Astrocyte (in vitro differentiated cells and primary cell): ENCODE results near the gene LRRC4C. TPM values are rescaled to one million over a fixed set of nuclear protein-coding genes. Genes with fewer than 3 reads are reported as not detected.

Experiments used
- DNase-seq: peaks from one replicate; pipeline ENCODE4 v3.0.0-alpha.2; 2010; ENCODE audit warnings: low read depth
- FAIRE-seq: peaks from 2 replicates; lab custom pipeline; 2011; peaks lifted over from hg19 to GRCh38; lab: Jason Lieb, UNC
- H2AFZ ChIP-seq: 2 replicates; pipeline ENCODE4 v1.6.0; 2012; ENCODE audit warnings: low read depth, low read length, inconsistent platforms
- H3K27ac ChIP-seq: 2 replicates; pipeline ENCODE4 v1.5.1; 2011; ENCODE audit warnings: low read depth, low read length, inconsistent platforms
- H3K27me3 ChIP-seq: 2 replicates; pipeline ENCODE4 v1.6.0; 2011; ENCODE audit warnings: low read length, inconsistent platforms; ENCODE audit not compliant: insufficient read depth
- H3K36me3 ChIP-seq: 2 replicates; pipeline ENCODE4 v1.5.1; 2011; ENCODE audit warnings: low read length, inconsistent platforms; ENCODE audit not compliant: insufficient read depth
- H3K4me1 ChIP-seq: 2 replicates; pipeline ENCODE4 v1.5.1; 2011; ENCODE audit warnings: low read length, inconsistent platforms; ENCODE audit not compliant: insufficient read depth
- H3K4me2 ChIP-seq: 2 replicates; pipeline ENCODE4 v1.6.0; 2012; ENCODE audit warnings: low read length, inconsistent platforms
- H3K4me3 ChIP-seq: 2 replicates; pipeline ENCODE4 v1.5.1; 2011; ENCODE audit warnings: low read depth, mild to moderate bottlenecking, low read length, inconsistent platforms; ENCODE audit not compliant: insufficient read depth
- H3K79me2 ChIP-seq: 2 replicates; pipeline ENCODE4 v1.6.0; 2012; ENCODE audit warnings: mild to moderate bottlenecking, low read length, inconsistent platforms; ENCODE audit not compliant: insufficient read depth
- H3K9ac ChIP-seq: 2 replicates; pipeline ENCODE4 v1.6.0; 2012; ENCODE audit warnings: mild to moderate bottlenecking, low read length, inconsistent platforms
- H3K9me3 ChIP-seq: 2 replicates; pipeline ENCODE4 v1.5.1; 2012; ENCODE audit warnings: low read depth, mild to moderate bottlenecking, low read length, inconsistent platforms; ENCODE audit not compliant: insufficient read depth
- H4K20me1 ChIP-seq: 2 replicates; pipeline ENCODE4 v1.6.0; 2012; ENCODE audit warnings: low read length, inconsistent platforms; ENCODE audit not compliant: insufficient read depth
- H3K27ac Mint-ChIP-seq: one replicate; pipeline ENCODE4 v1.8.0; 2021; ENCODE audit warnings: mild to moderate bottlenecking, mixed read lengths; ENCODE audit not compliant: unreplicated experiment
- H3K27me3 Mint-ChIP-seq: one replicate; pipeline ENCODE4 v1.8.0; 2021; ENCODE audit warnings: low read depth, mixed read lengths; ENCODE audit not compliant: unreplicated experiment
- H3K36me3 Mint-ChIP-seq: one replicate; pipeline ENCODE4 v1.8.0; 2021; ENCODE audit warnings: low read depth, mixed read lengths; ENCODE audit not compliant: unreplicated experiment
- H3K4me1 Mint-ChIP-seq: one replicate; pipeline ENCODE4 v1.8.0; 2021; ENCODE audit warnings: low read depth, mixed read lengths; ENCODE audit not compliant: unreplicated experiment
- H3K4me3 Mint-ChIP-seq: one replicate; pipeline ENCODE4 v1.8.0; 2021; ENCODE audit warnings: mild to moderate bottlenecking, moderate library complexity, mixed read lengths; ENCODE audit not compliant: unreplicated experiment
- H3K9me3 Mint-ChIP-seq: one replicate; pipeline ENCODE4 v1.8.0; 2021; ENCODE audit warnings: mild to moderate bottlenecking, mixed read lengths; ENCODE audit not compliant: unreplicated experiment
- EZH2 ChIP-seq: IDR thresholded peaks from 2 replicates; pipeline ENCODE4 v1.6.1; 2012; ENCODE audit warnings: mild to moderate bottlenecking, low read length, inconsistent platforms; ENCODE audit not compliant: insufficient read depth
- total RNA-seq: library from RNA; stranded (reverse); gene quantifications from 2 replicates; pipeline ENCODE4 v1.2.1, GENCODE V29; 2021
- TF ChIP-seq, protein P1 (sequence below): IDR thresholded peaks from 2 replicates; pipeline ENCODE4 v1.5.1; 2011; ENCODE audit warnings: low read depth, mild to moderate bottlenecking, inconsistent platforms, low read length, moderate library complexity; ENCODE audit not compliant: insufficient read depth

LRRC4C gene
- total RNA-seq, 1 donor from 2014 or later, result 9.0 TPM

DNA sequence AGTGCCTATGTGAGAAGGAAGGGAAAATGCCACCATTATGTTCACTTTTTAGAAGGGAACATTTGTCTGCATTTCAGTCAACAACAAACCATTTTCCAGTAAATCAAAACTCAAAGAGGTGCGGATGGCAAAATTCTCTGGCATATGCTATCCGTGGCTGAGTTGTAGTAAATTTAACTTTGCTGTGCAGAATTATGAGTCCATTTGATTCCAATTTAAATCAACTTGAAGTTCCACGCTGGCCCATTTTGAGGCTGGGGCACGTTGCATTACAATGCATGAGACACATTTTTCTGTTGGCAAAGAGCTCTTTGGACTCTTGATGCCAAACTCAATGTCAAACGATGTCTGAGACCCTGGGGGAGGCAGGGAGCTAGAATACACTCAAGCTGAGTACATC, 211.8 kb downstream of the LRRC4C start:
- DNase-seq, result no peak
- Histone ChIP-seq H3K4me1 (no peaks in the 10 kb centered on the region), H3K9ac (no peak overlapping the region), H3K79me2 (no peaks in the 10 kb centered on the region), H3K4me2 (no peak overlapping the region), H3K4me3 (no peak overlapping the region), H3K36me3 (no peaks in the 10 kb centered on the region), H2AFZ (no peak overlapping the region), H4K20me1 (no peaks in the 10 kb centered on the region), H3K9me3 (no peaks in the 10 kb centered on the region), H3K27ac (no peak overlapping the region), H3K27me3 (no peaks in the 10 kb centered on the region)
- no peak for FAIRE-seq
- Mint-ChIP-seq H3K4me1 (peaks cover 2% of the 10 kb centered on the region), H3K4me3 (no peak overlapping the region), H3K36me3 (no peaks in the 10 kb centered on the region), H3K27ac (no peak overlapping the region), H3K27me3 (no peaks in the 10 kb centered on the region), H3K9me3 (peaks cover 2% of the 10 kb centered on the region)
- no peak for TF ChIP-seq EZH2
- TF ChIP-seq, protein P1, sequence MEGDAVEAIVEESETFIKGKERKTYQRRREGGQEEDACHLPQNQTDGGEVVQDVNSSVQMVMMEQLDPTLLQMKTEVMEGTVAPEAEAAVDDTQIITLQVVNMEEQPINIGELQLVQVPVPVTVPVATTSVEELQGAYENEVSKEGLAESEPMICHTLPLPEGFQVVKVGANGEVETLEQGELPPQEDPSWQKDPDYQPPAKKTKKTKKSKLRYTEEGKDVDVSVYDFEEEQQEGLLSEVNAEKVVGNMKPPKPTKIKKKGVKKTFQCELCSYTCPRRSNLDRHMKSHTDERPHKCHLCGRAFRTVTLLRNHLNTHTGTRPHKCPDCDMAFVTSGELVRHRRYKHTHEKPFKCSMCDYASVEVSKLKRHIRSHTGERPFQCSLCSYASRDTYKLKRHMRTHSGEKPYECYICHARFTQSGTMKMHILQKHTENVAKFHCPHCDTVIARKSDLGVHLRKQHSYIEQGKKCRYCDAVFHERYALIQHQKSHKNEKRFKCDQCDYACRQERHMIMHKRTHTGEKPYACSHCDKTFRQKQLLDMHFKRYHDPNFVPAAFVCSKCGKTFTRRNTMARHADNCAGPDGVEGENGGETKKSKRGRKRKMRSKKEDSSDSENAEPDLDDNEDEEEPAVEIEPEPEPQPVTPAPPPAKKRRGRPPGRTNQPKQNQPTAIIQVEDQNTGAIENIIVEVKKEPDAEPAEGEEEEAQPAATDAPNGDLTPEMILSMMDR, result no peak

- DNase-seq, result no peak
- H2AFZ ChIP-seq, result no peak overlapping the region
- Mint-ChIP-seq H3K36me3 (no peaks in the 10 kb centered on the region), H3K4me1 (peaks cover 2% of the 10 kb centered on the region), H3K4me3 (no peak overlapping the region), H3K27me3 (no peaks in the 10 kb centered on the region), H3K27ac (no peak overlapping the region), H3K9me3 (no peaks in the 10 kb centered on the region)
- H3K27me3 ChIP-seq, result no peaks in the 10 kb centered on the region
- no peaks in the 10 kb centered on the region for H3K36me3 ChIP-seq
- FAIRE-seq, result no peak
- H3K4me2 ChIP-seq, result no peak overlapping the region
- no peaks in the 10 kb centered on the region for H3K79me2 ChIP-seq
- H3K9ac ChIP-seq, result no peak overlapping the region
- H3K4me3 ChIP-seq, result no peak overlapping the region
- H3K4me1 ChIP-seq, result no peaks in the 10 kb centered on the region
- H3K9me3 ChIP-seq, result no peaks in the 10 kb centered on the region
- H3K27ac ChIP-seq, result no peak overlapping the region
- no peak for TF ChIP-seq EZH2
- H4K20me1 ChIP-seq, result no peaks in the 10 kb centered on the region
Measured at GRCh38 chr11:41246399-41246745, 213.1 kb downstream of the LRRC4C start.

GRCh38 chr11:41245704-41246398, 213.6 kb downstream of the LRRC4C start:
- Histone ChIP-seq H3K27me3 (no peaks in the 10 kb centered on the region), H3K4me2 (no peak overlapping the region), H3K27ac (no peak overlapping the region), H2AFZ (no peak overlapping the region), H3K4me3 (no peak overlapping the region), H3K36me3 (no peaks in the 10 kb centered on the region), H3K9ac (no peak overlapping the region), H3K9me3 (no peaks in the 10 kb centered on the region), H4K20me1 (no peaks in the 10 kb centered on the region), H3K79me2 (no peaks in the 10 kb centered on the region), H3K4me1 (no peaks in the 10 kb centered on the region)
- DNase-seq, result no peak
- Mint-ChIP-seq H3K9me3 (no peaks in the 10 kb centered on the region), H3K27me3 (no peaks in the 10 kb centered on the region), H3K27ac (no peak overlapping the region), H3K36me3 (no peaks in the 10 kb centered on the region), H3K4me3 (no peak overlapping the region), H3K4me1 (peaks cover 2% of the 10 kb centered on the region)
- FAIRE-seq, result no peak
- no peak for TF ChIP-seq EZH2
- TF ChIP-seq, protein P1, result no peak
